ENCODE data around the gene SLAMF7.

SLAMF7 gene

GRCh38 chr1:160745551-160745950 is 6.5 kb downstream of the SLAMF7 start:
- no peak for DNase-seq (ENCODE audit: low spot score)

- DNase-seq (ENCODE audit: low spot score) = no peak
Measured at GRCh38 chr1:160746836-160747500, 7.9 kb downstream of the SLAMF7 start.

GRCh38 chr1:160747717-160748116 is 8.7 kb downstream of the SLAMF7 start:
- no peak for DNase-seq (ENCODE audit: low spot score)

- peak; percentile 28 for DNase-seq (ENCODE audit: low spot score)
Measured at GRCh38 chr1:160748181-160748877, 9.3 kb downstream of the SLAMF7 start.

GRCh38 chr1:160748878-160749269 is 9.8 kb downstream of the SLAMF7 start:
- no peak for DNase-seq (ENCODE audit: low spot score)

GRCh38 chr1:160750608-160751007 is 11.6 kb downstream of the SLAMF7 start:
- no peak for DNase-seq (ENCODE audit: low spot score)

GRCh38 chr1:160752406-160752805 is 13.4 kb downstream of the SLAMF7 start:
- DNase-seq (ENCODE audit: low spot score) = no peak

GRCh38 chr1:160752924-160753323 is 13.9 kb downstream of the SLAMF7 start:
- no peak for DNase-seq (ENCODE audit: low spot score)

- DNase-seq (ENCODE audit: low spot score) = no peak
Measured at GRCh38 chr1:160753594-160753993, 14.5 kb downstream of the SLAMF7 start.

- no peak for DNase-seq (ENCODE audit: low spot score)
Measured at GRCh38 chr1:160755461-160755860, 16.4 kb downstream of the SLAMF7 start.

- no peak for DNase-seq (ENCODE audit: low spot score)
Measured at GRCh38 chr1:160755911-160756848, 17.1 kb downstream of the SLAMF7 start.

- no peak for DNase-seq (ENCODE audit: low spot score)
Measured at GRCh38 chr1:160756849-160757201, 17.8 kb downstream of the SLAMF7 start.

- no peak for DNase-seq (ENCODE audit: low spot score)
Measured at GRCh38 chr1:160758521-160758920, 19.5 kb downstream of the SLAMF7 start.

GRCh38 chr1:160759740-160760139 is 20.7 kb downstream of the SLAMF7 start:
- no peak for DNase-seq (ENCODE audit: low spot score)

- DNase-seq (ENCODE audit: low spot score) = no peak
Measured at GRCh38 chr1:160761046-160761445, 22.0 kb downstream of the SLAMF7 start.

- DNase-seq (ENCODE audit: low spot score) = no peak
Measured at GRCh38 chr1:160761886-160762285, 22.8 kb downstream of the SLAMF7 start.

- no peak for DNase-seq (ENCODE audit: low spot score)
Measured at GRCh38 chr1:160763993-160764392, 24.9 kb downstream of the SLAMF7 start.

GRCh38 chr1:160767395-160768294 is 28.6 kb downstream of the SLAMF7 start:
- DNase-seq (ENCODE audit: low spot score) = no peak

GRCh38 chr1:160768295-160768657 is 29.2 kb downstream of the SLAMF7 start:
- peak; percentile 36 for DNase-seq (ENCODE audit: low spot score)

- no peak for DNase-seq (ENCODE audit: low spot score)
Measured at GRCh38 chr1:160772331-160772730, 33.3 kb downstream of the SLAMF7 start.

GRCh38 chr1:160773093-160773492 is 34.0 kb downstream of the SLAMF7 start:
- DNase-seq (ENCODE audit: low spot score) = no peak

All from iPS-NIHi11 (cell line).